Mucosa of descending colon (tissue), 3 donors: ENCODE results near the gene ST7. TPM values are rescaled to one million over a fixed set of nuclear protein-coding genes. Genes with fewer than 3 reads are reported as not detected.
A peak's percentile ranks its signal among the peaks of the same experiment; 100 is the strongest.

ENCODE experiments used
- ATAC-seq: fragments of 200-7000 bp; cut with Tn5 transposase; one replicate; pipeline ENCODE4 v1.9.1; 2020; ENCODE audit warnings: mild to moderate bottlenecking, moderate library complexity
- DNase-seq, 3 donors: peaks; one replicate each; pipeline ENCODE4 v3.0.0-alpha.2; 2020
- H3K36me3 ChIP-seq: fragments of 200-600 bp; one replicate; pipeline ENCODE4 v1.8.0; 2021; ENCODE audit warnings: low read depth, mild to moderate bottlenecking
- H3K4me1 ChIP-seq: fragments of 200-600 bp; one replicate; pipeline ENCODE4 v1.8.0; 2021; ENCODE audit warnings: low read depth, mild to moderate bottlenecking
- H3K4me3 ChIP-seq: fragments of 200-600 bp; one replicate; pipeline ENCODE4 v1.8.0; 2021; ENCODE audit warnings: mild to moderate bottlenecking
- H3K9me3 ChIP-seq: fragments of 200-600 bp; one replicate; pipeline ENCODE4 v1.8.0; 2021; ENCODE audit warnings: mild to moderate bottlenecking
- CTCF ChIP-seq: fragments of 200-600 bp; IDR thresholded peaks from one replicate; pipeline ENCODE4 v1.8.0; 2022; ENCODE audit warnings: antibody characterized with exemption, mild to moderate bottlenecking
- intact Hi-C, 2 donors: fragments of 100-400 bp; cut with DNase I in 1 of 2; cut with micrococcal nuclease in 1 of 2; formaldehyde crosslinking; loops; one replicate each; pipeline versions ENCODE4 v1.11.0 to v1.11.1; 2022; cut with DNase I, micrococcal nuclease
- total RNA-seq, 3 donors: library from RNA; stranded (reverse); fragmentation: NEBNext Ultra II Directional in 2 of 3; extraction: Animal tissue kit (Norgen Biotek cat#: 25700) in 2 of 3; gene quantifications; one replicate each; pipeline versions ENCODE4 v1.2.1 to v1.2.4, GENCODE V29; 2021 to 2023
- donor health status: DM: no; HTN: no; CAD: no; lungs with moderate emphysema.
- donor health status: DM: no; HTN: no; CAD: no.
- donor health status: DM: no; HTN: yes; CAD: no.

The ST7 gene
- total RNA-seq, 3 donors from 2014 or later = 10.1 to 22.0 (median 11.3) TPM

- no peak overlapping the region for H3K4me3 ChIP-seq
- DNase-seq = peak in 1 of 3 donors; percentile 27
- intact Hi-C loops = no loop called here
These were observed 119.4 kb downstream of the ST7 start for GRCh38 chr7:117072620-117073118.

GRCh38 chr7:117074378-117074777, 121.1 kb downstream of the ST7 start:
- H3K4me3 ChIP-seq = no peak overlapping the region
- H3K36me3 ChIP-seq = no peaks in the 10 kb centered on the region
- peaks cover 3% of the 10 kb centered on the region for H3K9me3 ChIP-seq
- no peak for DNase-seq
- no peak for TF ChIP-seq CTCF
- ATAC-seq = no peak
- H3K4me1 ChIP-seq = no peaks in the 10 kb centered on the region
- intact Hi-C loops = no loop called here

More at GRCh38 chr7:117072620-117073118, 119.4 kb downstream of the ST7 start:
- Histone ChIP-seq H3K4me1 (no peaks in the 10 kb centered on the region), H3K36me3 (no peaks in the 10 kb centered on the region), H3K9me3 (peaks cover 3% of the 10 kb centered on the region)
- peak; percentile 19 for ATAC-seq
- TF ChIP-seq CTCF = no peak

GRCh38 chr7:117075934-117076333, 122.6 kb downstream of the ST7 start:
- H3K4me3 ChIP-seq = no peak overlapping the region
- DNase-seq (no peak), ATAC-seq (no peak)
- no peaks in the 10 kb centered on the region for H3K4me1 ChIP-seq
- intact Hi-C loops = no loop called here
- H3K9me3 ChIP-seq = peaks cover 3% of the 10 kb centered on the region
- no peak for TF ChIP-seq CTCF
- no peaks in the 10 kb centered on the region for H3K36me3 ChIP-seq

- Histone ChIP-seq H3K4me1 (no peaks in the 10 kb centered on the region), H3K4me3 (no peak overlapping the region), H3K9me3 (peaks cover 3% of the 10 kb centered on the region), H3K36me3 (no peaks in the 10 kb centered on the region)
- no peak for TF ChIP-seq CTCF
- ATAC-seq (no peak), DNase-seq (no peak)
- intact Hi-C loops = no loop called here
These were observed 123.2 kb downstream of the ST7 start for GRCh38 chr7:117076426-117076943.

GRCh38 chr7:117077658-117078057, 124.4 kb downstream of the ST7 start:
- no peaks in the 10 kb centered on the region for H3K4me1 ChIP-seq
- TF ChIP-seq CTCF = no peak
- ATAC-seq (no peak), DNase-seq (no peak)
- intact Hi-C loops = no loop called here
- H3K36me3 ChIP-seq = no peaks in the 10 kb centered on the region
- peaks cover 3% of the 10 kb centered on the region for H3K9me3 ChIP-seq
- H3K4me3 ChIP-seq = no peak overlapping the region

- intact Hi-C loops = no loop called here
- DNase-seq = no peak
- no peak overlapping the region for H3K4me3 ChIP-seq
- no peak for TF ChIP-seq CTCF
- no peaks in the 10 kb centered on the region for H3K4me1 ChIP-seq
- ATAC-seq = no peak
- H3K36me3 ChIP-seq = no peaks in the 10 kb centered on the region
- H3K9me3 ChIP-seq = no peaks in the 10 kb centered on the region
These were observed 129.3 kb downstream of the ST7 start for GRCh38 chr7:117082647-117083046.
